CD4-positive, alpha-beta T cell treated with Interleukin-6 for 4 hours (primary cell): ENCODE measurements around the gene FAAP100.

Experiments used
- DNase-seq: peaks from one replicate; pipeline ENCODE4 v3.0.0-alpha.2; 2020; ENCODE audit warnings: mixed read lengths

Gene FAAP100

GRCh38 chr17:81576621-81577277 is 24.6 kb upstream of the FAAP100 start:
- DNase-seq: no peak

- DNase-seq: no peak
These were observed 23.7 kb upstream of the FAAP100 start for GRCh38 chr17:81575836-81576235.

GRCh38 chr17:81574643-81574956 is 22.4 kb upstream of the FAAP100 start:
- DNase-seq: no peak

- DNase-seq: no peak
These were observed 21.9 kb upstream of the FAAP100 start for GRCh38 chr17:81573794-81574642.

GRCh38 chr17:81572563-81573168 is 20.5 kb upstream of the FAAP100 start:
- no peak for DNase-seq

- no peak for DNase-seq
These were observed 18.8 kb upstream of the FAAP100 start for GRCh38 chr17:81570964-81571363.

GRCh38 chr17:81569986-81570514 is 17.9 kb upstream of the FAAP100 start:
- DNase-seq: no peak

GRCh38 chr17:81568416-81568815 is 16.3 kb upstream of the FAAP100 start:
- no peak for DNase-seq

- no peak for DNase-seq
These were observed 15.0 kb upstream of the FAAP100 start for GRCh38 chr17:81567191-81567590.

- no peak for DNase-seq
These were observed 14.4 kb upstream of the FAAP100 start for GRCh38 chr17:81566461-81567126.

- DNase-seq: no peak
These were observed 13.1 kb upstream of the FAAP100 start for GRCh38 chr17:81565231-81565630.

- DNase-seq: no peak
These were observed 12.6 kb upstream of the FAAP100 start for GRCh38 chr17:81564778-81565177.

- no peak for DNase-seq
These were observed 11.9 kb upstream of the FAAP100 start for GRCh38 chr17:81563861-81564586.

GRCh38 chr17:81561494-81561885 is 9.3 kb upstream of the FAAP100 start:
- DNase-seq: no peak

- no peak for DNase-seq
These were observed 7.0 kb upstream of the FAAP100 start for GRCh38 chr17:81558941-81559806.

GRCh38 chr17:81558115-81558468 is 5.9 kb upstream of the FAAP100 start:
- DNase-seq: no peak

- DNase-seq: no peak
These were observed 5.3 kb upstream of the FAAP100 start for GRCh38 chr17:81557276-81558114.

GRCh38 chr17:81556863-81557262 is 4.7 kb upstream of the FAAP100 start:
- DNase-seq: no peak

GRCh38 chr17:81556175-81556691 is 4.1 kb upstream of the FAAP100 start:
- DNase-seq: no peak

- DNase-seq: no peak
These were observed 1.5 kb upstream of the FAAP100 start for GRCh38 chr17:81553616-81554181.
